Activated CD4-positive, alpha-beta T cell treated with anti-CD3 and anti-CD28 coated beads, Interleukin-2, amount 50 U/mL, for 24 hours (primary cell): ENCODE measurements around the gene VEZF1.
"Not testable (repeated sequence)": the region's sequence is repeated elsewhere in the genome, so short reads cannot be mapped to it uniquely, and the experiment has no call there.

ENCODE experiments used
- DNase-seq, 2 donors: peaks; one replicate each; pipeline ENCODE4 v3.0.0-alpha.2; 2020; ENCODE audit warnings: low read depth in 1 of 2, low spot score in 1 of 2

Gene VEZF1

GRCh38 chr17:57974053-57974824 is 13.8 kb downstream of the VEZF1 start:
- DNase-seq, result not testable (repeated sequence)

- DNase-seq, result no peak
Measured at GRCh38 chr17:57972151-57972550, 15.9 kb downstream of the VEZF1 start.

- no peak for DNase-seq
Measured at GRCh38 chr17:57971572-57971971, 16.5 kb downstream of the VEZF1 start.

GRCh38 chr17:57970710-57971109 is 17.3 kb downstream of the VEZF1 start:
- no peak for DNase-seq

- no peak for DNase-seq
Measured at GRCh38 chr17:57968456-57968855, 19.6 kb downstream of the VEZF1 start.

GRCh38 chr17:57966875-57967274 is 21.2 kb downstream of the VEZF1 start:
- DNase-seq, result no peak

- DNase-seq, result no peak
Measured at GRCh38 chr17:57966246-57966645, 21.8 kb downstream of the VEZF1 start.

- DNase-seq, result no peak
Measured at GRCh38 chr17:57965521-57966160, 22.4 kb downstream of the VEZF1 start.

GRCh38 chr17:57963149-57963511 is 24.9 kb downstream of the VEZF1 start:
- DNase-seq, result no peak

- no peak for DNase-seq
Measured at GRCh38 chr17:57962279-57963148, 25.5 kb downstream of the VEZF1 start.

- no peak for DNase-seq
Measured at GRCh38 chr17:57959929-57960328, 28.1 kb downstream of the VEZF1 start.

GRCh38 chr17:57958391-57958790 is 29.7 kb downstream of the VEZF1 start:
- not testable (repeated sequence) for DNase-seq

- no peak for DNase-seq
Measured at GRCh38 chr17:57957886-57958285, 30.2 kb downstream of the VEZF1 start.

- DNase-seq, result no peak
Measured at GRCh38 chr17:57957120-57957850, 30.8 kb downstream of the VEZF1 start.

GRCh38 chr17:57956291-57957119 is 31.5 kb downstream of the VEZF1 start:
- peak in 1 of 2 donors; percentile 45 for DNase-seq

GRCh38 chr17:57955183-57955931 is 32.7 kb downstream of the VEZF1 start, which contains the start of gene CUEDC1:
CUEDC1 (minus strand) TSS chr17:57955412; CDS start chr17:57885564, 69,848 bp downstream.
- peak; percentile 29 to 44 for DNase-seq

GRCh38 chr17:57954397-57955182 is 33.5 kb downstream of the VEZF1 start:
- no peak for DNase-seq

GRCh38 chr17:57953705-57954396 is 34.2 kb downstream of the VEZF1 start:
- no peak for DNase-seq
